Vagina (tissue), 2 donors: Measurements from ENCODE around the gene HOXD11. TPM values are rescaled to one million over a fixed set of nuclear protein-coding genes. Genes with fewer than 3 reads are reported as not detected.

Experiments used
- DNase-seq, 2 donors: peaks; one replicate each; pipeline ENCODE4 v3.0.0-alpha.2; 2017; ENCODE audit errors: extremely low spot score in 2 of 2
- H3K27ac ChIP-seq: fragments of 200-600 bp; sonication (generic); one replicate; pipeline ENCODE4 v1.5.1; 2019
- H3K27me3 ChIP-seq: fragments of 200-600 bp; sonication (generic); one replicate; pipeline ENCODE4 v1.5.1; 2019
- H3K36me3 ChIP-seq, 2 donors: fragments of 200-600 bp; sonication (generic); one replicate each; pipeline ENCODE4 v1.5.1; 2017 to 2019
- H3K4me1 ChIP-seq: fragments of 200-600 bp; sonication (generic); one replicate; pipeline ENCODE4 v1.5.1; 2019
- H3K4me3 ChIP-seq, 2 donors: fragments of 200-600 bp; sonication (generic); 1 replicate in 1 of 2; 2 replicates in 1 of 2; pipeline ENCODE4 v1.5.1; 2016 to 2019
- H3K9me3 ChIP-seq: fragments of 200-600 bp; sonication (generic); one replicate; pipeline ENCODE4 v1.5.1; 2019
- POLR2A ChIP-seq, 2 donors: fragments of 450-650 bp; IDR thresholded peaks; one replicate each; pipeline ENCODE4 v1.6.1; 2017; ENCODE audit warnings: antibody characterized with exemption in 2 of 2, mild to moderate bottlenecking in 2 of 2, moderate library complexity in 2 of 2
- POLR2AphosphoS5 ChIP-seq, 2 donors: sonication (generic); formaldehyde crosslinking; IDR thresholded peaks; one replicate each; pipeline ENCODE4 v1.9.0; 2017; ENCODE audit warnings: antibody characterized with exemption in 2 of 2, mild to moderate bottlenecking in 2 of 2, low read depth in 1 of 2; ENCODE audit not compliant: insufficient read depth in 1 of 2
- intact Hi-C: fragments of 100-400 bp; cut with DNase I; formaldehyde crosslinking; loops from one replicate; pipeline ENCODE4 v1.15.1; 2023
- total RNA-seq: library from RNA; depleted of rRNA; stranded (reverse); fragments of >200 nt; gene quantifications from one replicate; pipeline ENCODE4 v1.2.3, GENCODE V29; 2016
- TF ChIP-seq, protein P1 (sequence below), 3 experiments: fragments of 450-650 bp in 2 of 3; fragments of 200-600 bp in 1 of 3; sonication (generic) in 1 of 3; IDR thresholded peaks; one replicate each; pipeline ENCODE4 v1.5.1; 2017 to 2019; ENCODE audit warnings: antibody characterized with exemption in 3 of 3, mild to moderate bottlenecking in 2 of 3, moderate library complexity in 2 of 3

HOXD11 gene
- total RNA-seq, 1 donor from 2014 or later = 19.4 TPM

DNA sequence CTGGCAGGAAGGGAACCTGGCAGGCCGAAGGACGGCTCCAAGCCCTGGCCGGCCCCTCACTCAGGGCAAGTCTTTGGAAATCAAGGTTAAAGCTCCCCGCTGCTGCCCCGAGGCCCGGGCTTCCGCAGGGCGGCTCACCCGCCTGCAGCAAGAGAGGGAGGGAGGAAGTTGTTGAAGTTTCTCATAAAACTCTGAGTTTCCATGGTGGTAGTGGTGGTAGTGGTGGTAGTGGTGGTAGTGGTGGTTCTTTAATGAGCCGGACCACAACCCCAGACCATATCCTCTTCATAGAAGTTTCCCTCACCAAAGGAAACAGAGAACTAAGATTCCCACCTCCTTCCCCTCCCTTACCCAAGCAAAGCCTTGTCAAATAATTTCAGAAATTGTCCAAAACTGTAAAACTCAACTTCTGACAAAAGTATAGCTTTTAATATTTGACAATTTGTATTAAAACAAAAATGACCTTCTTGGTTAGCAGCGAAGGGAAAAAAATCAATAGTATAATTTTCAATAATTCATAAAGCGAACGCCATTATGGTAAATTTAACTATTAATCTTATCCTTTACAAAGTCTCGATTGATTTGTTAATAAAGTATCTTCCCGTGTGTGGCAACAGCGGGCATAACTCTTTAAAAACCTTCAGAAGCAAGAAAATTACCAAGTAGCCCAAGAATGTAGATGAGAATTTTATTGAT, 8.0 kb downstream of the HOXD11 start:
- Histone ChIP-seq H3K27me3 (no peaks in the 10 kb centered on the region), H3K4me1 (peaks cover 45% of the 10 kb centered on the region), H3K4me3 (no peak overlapping the region), H3K9me3 (no peaks in the 10 kb centered on the region), H3K27ac (no peak overlapping the region), H3K36me3 (peaks cover 0 to 7% of the 10 kb centered on the region in 2 donors)
- intact Hi-C loops = no loop called here
- TF ChIP-seq POLR2AphosphoS5 (IDR thresholded peaks at IDR 0.05; ENCODE audit: insufficient read depth in 1 of 2, low read depth in 1 of 2) (no peak), POLR2A (IDR thresholded peaks at IDR 0.05) (no peak)
- TF ChIP-seq, protein P1, sequence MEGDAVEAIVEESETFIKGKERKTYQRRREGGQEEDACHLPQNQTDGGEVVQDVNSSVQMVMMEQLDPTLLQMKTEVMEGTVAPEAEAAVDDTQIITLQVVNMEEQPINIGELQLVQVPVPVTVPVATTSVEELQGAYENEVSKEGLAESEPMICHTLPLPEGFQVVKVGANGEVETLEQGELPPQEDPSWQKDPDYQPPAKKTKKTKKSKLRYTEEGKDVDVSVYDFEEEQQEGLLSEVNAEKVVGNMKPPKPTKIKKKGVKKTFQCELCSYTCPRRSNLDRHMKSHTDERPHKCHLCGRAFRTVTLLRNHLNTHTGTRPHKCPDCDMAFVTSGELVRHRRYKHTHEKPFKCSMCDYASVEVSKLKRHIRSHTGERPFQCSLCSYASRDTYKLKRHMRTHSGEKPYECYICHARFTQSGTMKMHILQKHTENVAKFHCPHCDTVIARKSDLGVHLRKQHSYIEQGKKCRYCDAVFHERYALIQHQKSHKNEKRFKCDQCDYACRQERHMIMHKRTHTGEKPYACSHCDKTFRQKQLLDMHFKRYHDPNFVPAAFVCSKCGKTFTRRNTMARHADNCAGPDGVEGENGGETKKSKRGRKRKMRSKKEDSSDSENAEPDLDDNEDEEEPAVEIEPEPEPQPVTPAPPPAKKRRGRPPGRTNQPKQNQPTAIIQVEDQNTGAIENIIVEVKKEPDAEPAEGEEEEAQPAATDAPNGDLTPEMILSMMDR (IDR thresholded peaks at IDR 0.05) = no peak
- DNase-seq = no peak

DNA sequence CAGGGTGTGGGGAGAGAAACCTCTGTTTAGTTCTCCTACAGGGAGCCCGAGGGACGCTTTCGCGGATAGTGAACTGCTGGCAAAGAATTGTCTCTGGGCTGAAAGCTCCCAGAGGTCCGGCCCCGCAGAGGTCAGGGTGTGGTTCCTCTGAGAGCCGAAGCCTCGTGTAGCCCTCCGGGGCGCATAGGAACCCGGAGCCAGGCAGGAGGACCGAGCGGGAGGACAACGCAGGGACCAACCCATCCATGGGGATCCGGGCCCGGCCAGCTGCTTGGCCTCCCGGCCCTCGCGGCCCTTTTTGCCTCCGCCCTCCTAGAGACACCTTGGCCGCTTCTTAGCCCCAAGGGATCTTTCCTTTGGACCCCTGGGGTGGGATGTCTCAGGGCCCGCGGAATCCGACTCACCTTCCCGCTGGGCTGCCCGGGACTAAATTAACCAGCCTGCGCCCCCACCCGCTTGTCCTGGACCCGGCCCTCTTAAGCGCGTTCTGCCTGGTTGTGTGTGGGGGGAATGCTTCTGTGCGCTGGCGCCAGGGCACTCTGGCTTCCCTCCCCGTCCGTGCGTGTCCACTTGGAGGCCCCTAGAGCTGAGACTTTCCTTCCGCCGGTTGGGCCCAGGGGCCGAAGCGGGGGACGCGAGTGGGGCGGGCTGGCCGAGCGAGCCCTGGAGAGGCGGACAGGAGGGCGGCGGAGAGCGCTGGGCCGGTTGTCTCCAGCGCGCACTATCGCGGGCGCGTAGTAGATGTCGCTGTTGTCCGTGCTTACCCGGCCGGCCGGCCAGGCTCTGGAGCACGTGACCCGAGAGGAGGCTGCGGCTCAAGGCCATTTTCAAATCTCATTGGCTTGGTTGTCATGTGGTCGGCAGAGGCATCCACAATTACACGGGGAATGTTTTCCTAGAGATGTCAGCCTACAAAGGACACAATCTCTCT, 9.1 kb downstream of the HOXD11 start, which contains the start of gene HOXD10:
HOXD10 (plus strand) TSS at position 896 of the 931 bp plus-strand sequence. CDS start 56 bp downstream, outside the sequence.
- Histone ChIP-seq H3K4me3 (peak within 1 kb of the TSS; percentile 30 to 40), H3K27ac (peak within 1 kb of the TSS; percentile 76), H3K4me1 (peaks cover 35% of the 10 kb centered on the region), H3K36me3 (peaks cover 0 to 7% of the 10 kb centered on the region in 2 donors), H3K9me3 (no peaks in the 10 kb centered on the region), H3K27me3 (no peaks in the 10 kb centered on the region)
- TF ChIP-seq, protein P1 (IDR thresholded peaks at IDR 0.05) = no peak
- no peak for TF ChIP-seq POLR2A (IDR thresholded peaks at IDR 0.05)
- peak; percentile 34 to 51 for TF ChIP-seq POLR2AphosphoS5 (IDR thresholded peaks at IDR 0.05; ENCODE audit: insufficient read depth in 1 of 2, low read depth in 1 of 2)
- intact Hi-C loops = no loop called here
- no peak for DNase-seq

DNA sequence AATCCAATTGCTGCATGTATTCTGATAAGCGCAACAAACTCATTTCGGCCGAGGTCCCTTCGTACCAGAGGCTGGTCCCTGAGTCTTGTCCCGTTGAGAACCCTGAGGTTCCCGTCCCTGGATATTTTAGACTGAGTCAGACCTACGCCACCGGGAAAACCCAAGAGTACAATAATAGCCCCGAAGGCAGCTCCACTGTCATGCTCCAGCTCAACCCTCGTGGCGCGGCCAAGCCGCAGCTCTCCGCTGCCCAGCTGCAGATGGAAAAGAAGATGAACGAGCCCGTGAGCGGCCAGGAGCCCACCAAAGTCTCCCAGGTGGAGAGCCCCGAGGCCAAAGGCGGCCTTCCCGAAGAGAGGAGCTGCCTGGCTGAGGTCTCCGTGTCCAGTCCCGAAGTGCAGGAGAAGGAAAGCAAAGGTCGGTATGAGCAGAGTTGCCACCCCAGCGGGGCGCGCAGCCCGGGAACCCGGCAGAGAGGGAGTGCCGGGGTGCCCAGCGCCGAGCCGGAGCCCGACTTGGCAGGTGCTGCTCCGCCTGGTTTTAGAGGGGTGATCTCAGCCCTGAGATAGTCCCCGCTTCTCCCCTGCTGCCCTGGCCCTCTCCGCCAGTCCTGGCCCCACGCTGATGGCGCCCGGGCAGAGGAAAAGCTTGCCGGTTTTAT, 10.2 kb downstream of the HOXD11 start:
- H3K27ac ChIP-seq = peak overlapping the region; percentile 76
- DNase-seq = no peak
- no peaks in the 10 kb centered on the region for H3K9me3 ChIP-seq
- TF ChIP-seq, protein P1 (IDR thresholded peaks at IDR 0.05) = no peak
- no peak for TF ChIP-seq POLR2A (IDR thresholded peaks at IDR 0.05)
- TF ChIP-seq POLR2AphosphoS5 (IDR thresholded peaks at IDR 0.05; ENCODE audit: insufficient read depth in 1 of 2, low read depth in 1 of 2) = no peak
- H3K27me3 ChIP-seq = no peaks in the 10 kb centered on the region
- peak overlapping the region; percentile 15 to 40 for H3K4me3 ChIP-seq
- H3K36me3 ChIP-seq = peaks cover 0 to 7% of the 10 kb centered on the region in 2 donors
- H3K4me1 ChIP-seq = peaks cover 24% of the 10 kb centered on the region
- intact Hi-C loops = no loop called here

DNA sequence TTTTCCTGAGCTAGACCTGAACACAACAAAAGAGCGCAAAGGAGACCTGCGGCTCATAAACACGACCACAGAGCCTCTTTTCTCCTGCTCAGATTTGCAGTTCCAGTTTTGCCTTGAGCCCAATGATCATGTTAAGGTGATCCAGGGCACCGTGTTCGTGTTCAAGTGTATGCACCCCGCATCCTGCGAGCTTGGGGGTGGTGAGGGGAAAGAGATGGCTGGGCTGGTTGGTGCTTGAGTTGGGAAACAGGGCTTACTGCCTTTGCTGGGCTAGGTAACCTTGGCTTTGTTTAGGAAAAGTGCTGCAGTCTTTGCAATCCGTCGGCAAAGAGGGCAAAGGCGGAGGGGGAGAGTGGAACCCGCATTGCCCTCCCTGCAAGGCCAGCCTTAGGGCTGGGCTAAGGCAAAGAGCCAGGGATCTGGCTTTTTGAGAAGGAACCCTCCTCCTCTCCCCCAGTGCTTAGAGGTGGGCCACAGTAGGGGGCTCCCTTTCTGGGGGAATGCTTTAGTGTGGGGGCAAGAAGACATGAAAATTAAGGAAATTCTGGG, 10.8 kb downstream of the HOXD11 start:
- Histone ChIP-seq H3K4me3 (peak overlapping the region; percentile 15 to 40), H3K27me3 (no peaks in the 10 kb centered on the region), H3K4me1 (peaks cover 24% of the 10 kb centered on the region), H3K27ac (peak overlapping the region; percentile 76), H3K36me3 (peaks cover 0 to 7% of the 10 kb centered on the region in 2 donors), H3K9me3 (no peaks in the 10 kb centered on the region)
- TF ChIP-seq POLR2AphosphoS5 (IDR thresholded peaks at IDR 0.05; ENCODE audit: insufficient read depth in 1 of 2, low read depth in 1 of 2) (no peak), POLR2A (IDR thresholded peaks at IDR 0.05) (no peak)
- TF ChIP-seq, protein P1 (IDR thresholded peaks at IDR 0.05) = no peak
- intact Hi-C loops = no loop called here
- DNase-seq = no peak
